ENCODE measurements around the gene CASP10.

DNA sequence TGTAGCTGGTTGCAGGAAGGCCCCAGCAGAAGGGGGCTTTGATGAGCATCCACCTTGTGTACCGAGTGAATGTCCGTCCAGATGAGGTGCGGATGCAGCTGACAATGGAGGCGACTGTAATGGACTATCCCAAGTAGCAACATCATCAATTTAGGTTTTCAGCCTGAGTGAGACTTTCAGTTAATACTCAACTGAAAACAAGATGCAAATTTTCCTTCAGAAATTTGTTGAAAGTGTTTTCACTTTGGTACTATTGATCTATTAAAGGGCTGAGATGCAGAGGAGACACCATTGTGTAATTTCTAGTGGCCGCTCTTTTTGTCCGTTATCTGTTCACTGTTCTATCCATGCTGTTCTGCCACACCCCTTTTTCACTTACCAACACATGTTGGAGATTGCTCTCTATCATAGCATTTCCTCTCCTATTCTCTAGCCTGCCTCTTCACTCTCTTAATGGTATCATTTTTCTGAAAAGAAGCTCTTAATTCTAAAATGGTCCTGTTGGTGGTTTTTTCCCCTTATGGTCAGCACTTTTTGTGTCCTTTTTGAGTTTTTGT lies 65.4 kb downstream of the CASP10 start:
- no peak for TF ChIP-seq POLR2A (IDR thresholded peaks at IDR 0.05)
- no peak for TF ChIP-seq CTCF (IDR thresholded peaks at IDR 0.05)
- no peak for TF ChIP-seq EP300 (IDR thresholded peaks at IDR 0.05)

Measured in tibial nerve (tissue), 4 donors.